AG04450 (cell line): Measurements from ENCODE around the gene MALT1. TPM values are rescaled to one million over a fixed set of nuclear protein-coding genes. Genes with fewer than 3 reads are reported as not detected.
"Not testable (repeated sequence)": the region's sequence is repeated elsewhere in the genome, so short reads cannot be mapped to it uniquely, and the experiment has no call there.

Source experiments
- CTCF ChIA-PET: fragments of 300-600, 350-600 bp; formaldehyde crosslinking; extraction: SDS; loops from one replicate; lab custom pipeline; 2022; ENCODE audit warnings: antibody characterized with exemption, inconsistent platforms; lab: Charles Lee
- POLR2A ChIA-PET: fragments of 350-600 bp; formaldehyde crosslinking; extraction: SDS; loops from one replicate; lab custom pipeline; 2021; ENCODE audit warnings: antibody characterized with exemption, inconsistent platforms; lab: Yijun Ruan, JAX
- DNase-seq: peaks from one replicate; pipeline ENCODE4 v3.0.0-alpha.2; 2011; ENCODE audit warnings: low read depth, low spot score
- H3K27ac ChIP-seq: one replicate; pipeline ENCODE4 v1.5.1; 2012; ENCODE audit warnings: low read depth, low read length, control low read depth
- H3K27me3 ChIP-seq: one replicate; pipeline ENCODE4 v1.6.0; 2012; ENCODE audit warnings: low read length; ENCODE audit not compliant: control insufficient read depth, insufficient read depth
- H3K4me3 ChIP-seq: 2 replicates; pipeline ENCODE4 v1.5.1; 2011; ENCODE audit warnings: mild to moderate bottlenecking, low read depth, low read length, control low read depth
- H3K9me3 ChIP-seq: 2 replicates; pipeline ENCODE4 v1.5.1; 2012; ENCODE audit warnings: low read length; ENCODE audit not compliant: control insufficient read depth, insufficient read depth
- CTCF ChIP-seq: IDR thresholded peaks from 2 replicates; pipeline ENCODE4 v1.5.1; 2011; ENCODE audit warnings: low read depth, low read length, control low read depth, inconsistent platforms
- polyA plus RNA-seq: library from polyadenylated mRNA; depleted of rRNA; stranded (reverse); fragments of >200 nt; gene quantifications from 2 replicates; pipeline ENCODE4 v1.2.3, GENCODE V29; 2011

Gene MALT1
- polyA plus RNA-seq, 1 experiment = 24.3 TPM

DNA sequence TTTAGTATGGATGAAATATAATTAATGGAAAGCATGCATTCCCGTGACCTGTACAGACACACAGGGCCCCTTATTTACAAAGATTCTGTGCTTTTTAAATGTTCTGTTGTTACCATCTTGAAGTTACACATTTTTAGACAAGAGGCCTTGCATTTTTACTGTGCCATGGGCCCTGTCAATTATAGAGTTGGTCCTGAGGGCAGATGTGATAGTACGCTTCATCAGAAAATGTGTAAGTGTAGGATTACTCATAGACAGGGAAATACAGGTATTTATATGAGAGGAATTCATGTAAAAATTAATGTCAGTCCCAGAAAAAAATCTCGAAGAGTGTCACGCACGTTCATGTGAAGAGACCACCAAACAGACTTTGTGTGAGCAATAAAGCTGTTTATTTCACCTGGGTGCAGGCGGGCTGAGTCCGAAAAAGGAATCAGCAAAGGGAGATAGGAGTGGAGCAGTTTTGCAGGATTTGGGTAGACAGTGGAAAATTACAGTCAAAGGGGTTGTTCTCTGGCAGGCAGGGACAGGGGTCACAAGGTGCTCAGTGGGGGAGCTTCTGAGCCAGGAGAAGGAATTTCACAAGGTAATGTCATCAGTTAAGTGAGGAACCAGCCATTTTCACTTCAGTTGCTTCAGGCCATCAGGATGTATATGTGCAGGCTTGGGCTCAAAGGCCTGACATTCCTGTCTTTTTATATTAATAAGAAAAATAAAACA lies 30.2 kb upstream of the MALT1 start:
- no peak for TF ChIP-seq CTCF
- Histone ChIP-seq H3K27me3 (no peaks in the 10 kb centered on the region), H3K4me3 (no peak overlapping the region), H3K9me3 (peaks cover 4% of the 10 kb centered on the region; the same call in 1 of the 2 replicates), H3K27ac (no peak overlapping the region)
- CTCF ChIA-PET = no interaction called here
- POLR2A ChIA-PET = no interaction called here
- no peak for DNase-seq

DNA sequence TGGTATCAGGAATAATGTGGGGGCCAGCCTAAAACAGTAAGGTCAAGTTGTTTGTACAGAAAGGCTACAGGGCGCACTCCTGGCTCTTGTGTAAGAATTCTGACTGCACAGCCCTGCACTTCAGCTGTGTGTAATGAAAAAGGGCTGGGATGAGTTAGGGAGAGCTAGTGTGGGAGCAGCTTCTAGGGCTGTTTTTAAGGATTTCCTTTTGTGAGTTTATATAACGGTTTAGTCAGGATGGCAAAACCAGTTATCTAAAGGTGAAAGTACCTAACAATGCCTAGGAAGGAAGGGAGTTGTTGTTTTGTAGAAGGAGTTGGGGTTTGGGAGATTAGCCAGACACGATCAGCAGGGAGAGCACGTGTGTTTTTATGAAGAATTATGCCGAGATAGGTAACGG lies 27.7 kb upstream of the MALT1 start:
- POLR2A ChIA-PET, H3K27me3 ChIP-seq, H3K4me3 ChIP-seq, H3K27ac ChIP-seq, CTCF ChIA-PET, DNase-seq: not testable (repeated sequence)
- peaks cover 11% of the 10 kb centered on the region; the same call in 1 of the 2 replicates for H3K9me3 ChIP-seq

GRCh38 chr18:58645398-58645797 lies 25.9 kb upstream of the MALT1 start:
- ChIA-PET CTCF (no interaction called here), POLR2A (no interaction called here)
- no peak for TF ChIP-seq CTCF
- H3K9me3 ChIP-seq = peaks cover 11% of the 10 kb centered on the region; the same call in 1 of the 2 replicates
- DNase-seq = no peak
- no peaks in the 10 kb centered on the region for H3K27me3 ChIP-seq
- H3K4me3 ChIP-seq = no peak overlapping the region
- H3K27ac ChIP-seq = no peak overlapping the region

DNA sequence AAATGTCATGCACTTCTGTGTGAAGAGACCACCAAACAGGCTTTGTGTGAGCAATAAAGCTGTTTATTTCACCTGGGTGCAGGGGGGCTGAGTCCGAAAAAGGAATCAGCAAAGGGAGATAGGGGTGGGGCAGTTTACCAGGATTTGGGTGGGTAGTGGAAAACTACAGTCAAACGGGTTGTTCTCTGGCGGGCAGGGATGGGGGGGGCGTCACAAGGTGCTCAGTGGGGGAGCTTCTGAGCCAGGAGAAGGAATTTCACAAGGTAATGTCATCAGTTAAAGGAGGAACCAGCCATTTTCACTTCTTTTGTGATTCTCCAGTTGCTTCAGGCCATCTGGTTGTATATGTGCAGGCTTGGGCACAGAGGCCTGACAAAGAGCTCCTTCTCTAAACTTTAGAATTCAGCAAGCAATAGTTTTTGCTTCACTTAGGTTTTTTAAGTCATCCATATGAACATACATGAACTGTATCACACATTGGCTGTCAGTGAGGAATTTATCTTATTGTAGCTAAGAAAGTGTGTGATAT lies 24.9 kb upstream of the MALT1 start:
- Histone ChIP-seq H3K4me3 (no peak overlapping the region), H3K27me3 (no peaks in the 10 kb centered on the region), H3K27ac (no peak overlapping the region), H3K9me3 (peaks cover 11% of the 10 kb centered on the region; the same call in 1 of the 2 replicates)
- DNase-seq = no peak
- ChIA-PET CTCF (interaction anchor here (0.6 kb wide), 1 partner anchor 409 kb away, joined by 4 read pairs; no protein-coding TSS in a partner anchor), POLR2A (no interaction called here)
- TF ChIP-seq CTCF = no peak

DNA sequence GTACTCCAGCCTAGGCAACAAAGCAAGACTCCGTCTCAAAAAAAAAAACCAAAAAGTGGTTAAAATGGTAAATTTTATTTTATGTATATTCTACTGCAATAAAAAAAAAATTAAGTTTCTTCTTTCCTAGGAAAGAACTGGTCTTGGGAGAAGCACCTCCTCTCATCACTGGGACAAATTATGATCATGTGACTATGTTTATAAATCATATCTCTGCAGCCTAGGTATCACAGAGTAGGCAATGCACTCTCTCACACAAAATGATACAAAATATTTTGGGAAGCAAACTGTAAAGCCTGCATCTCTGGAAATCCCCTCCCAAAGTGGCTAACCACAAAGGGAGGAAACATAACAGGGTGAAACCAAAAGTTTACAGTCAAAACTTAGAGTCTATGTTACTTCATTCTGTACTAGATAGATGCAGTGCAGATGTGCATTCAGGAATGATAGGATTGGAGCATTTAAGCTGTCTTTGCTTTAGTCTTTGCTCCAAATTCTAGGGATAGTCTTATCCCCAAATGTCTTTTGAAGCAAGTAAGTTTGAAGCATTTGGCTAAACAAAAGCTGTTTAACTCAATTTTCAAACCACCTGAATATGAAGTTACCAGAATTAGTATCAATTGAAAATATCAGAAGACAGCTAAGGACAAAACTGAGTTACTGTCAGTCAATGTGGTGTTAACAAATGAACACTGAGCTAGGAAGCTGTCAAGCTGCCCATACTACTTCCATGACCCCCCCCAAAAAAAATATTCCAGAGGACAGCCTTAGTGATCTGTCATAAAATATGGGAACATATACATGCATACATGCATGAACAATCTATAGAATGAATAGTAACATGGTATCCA lies 21.1 kb upstream of the MALT1 start:
- Histone ChIP-seq H3K27ac (no peak overlapping the region), H3K27me3 (no peaks in the 10 kb centered on the region), H3K4me3 (no peak overlapping the region), H3K9me3 (peaks cover 8% of the 10 kb centered on the region; the same call in 1 of the 2 replicates)
- TF ChIP-seq CTCF = no peak
- CTCF ChIA-PET = interaction anchor here (1.0 kb wide), 1 partner anchor 11 kb away, joined by 3 read pairs; no protein-coding TSS in a partner anchor
- no peak for DNase-seq
- POLR2A ChIA-PET = no interaction called here

- H3K27me3 ChIP-seq, H3K9me3 ChIP-seq, POLR2A ChIA-PET, H3K4me3 ChIP-seq, DNase-seq, H3K27ac ChIP-seq: not testable (repeated sequence)
- CTCF ChIA-PET = interaction anchor here (1.0 kb wide), 1 partner anchor 10 kb away, joined by 3 read pairs; no protein-coding TSS in a partner anchor
These were observed 20.4 kb upstream of the MALT1 start for GRCh38 chr18:58650830-58651229.

DNA sequence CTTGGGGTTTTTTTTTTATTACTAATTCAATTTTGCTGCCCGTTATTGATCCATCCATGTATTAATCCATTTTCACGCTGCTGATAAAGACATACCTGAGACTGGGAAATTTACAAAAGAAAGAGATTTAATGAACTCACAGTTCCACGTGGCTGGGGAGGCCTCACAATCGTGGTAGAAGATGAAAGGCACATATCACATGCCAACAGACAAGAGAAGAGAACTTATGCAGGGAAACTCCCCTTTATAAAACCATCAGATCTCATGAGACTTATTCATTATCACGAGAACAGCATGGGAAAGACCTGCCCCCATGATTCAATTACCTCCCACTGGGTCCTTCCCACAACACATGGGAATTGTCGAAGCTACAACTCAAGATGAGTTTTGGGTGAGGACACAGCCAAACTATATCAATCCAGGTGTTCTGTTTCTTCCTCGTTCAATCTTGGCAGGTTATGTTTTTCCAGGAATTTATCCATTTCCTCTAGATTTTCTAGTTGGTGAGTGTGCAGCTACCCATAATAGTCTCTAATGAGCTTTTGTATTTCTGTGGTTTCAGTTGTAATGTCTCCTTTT lies 18.0 kb upstream of the MALT1 start:
- POLR2A ChIA-PET = interaction anchor here (0.5 kb wide), 1 partner anchor 1032 kb away, joined by 3 read pairs; no protein-coding TSS in a partner anchor
- H3K27ac ChIP-seq, CTCF ChIA-PET, H3K27me3 ChIP-seq, H3K9me3 ChIP-seq, DNase-seq, H3K4me3 ChIP-seq: not testable (repeated sequence)
